Adrenal gland (tissue), 12 donors: ENCODE measurements around the gene CMIP. TPM values are rescaled to one million over a fixed set of nuclear protein-coding genes. Genes with fewer than 3 reads are reported as not detected.
"Not testable (repeated sequence)": the region's sequence is repeated elsewhere in the genome, so short reads cannot be mapped to it uniquely, and the experiment has no call there.

Experiments used
- DNase-seq, 7 donors: peaks; one replicate each; pipeline ENCODE4 v3.0.0-alpha.2; 2019 to 2020
- H3K27ac ChIP-seq, 5 donors: fragments of 200-600 bp; sonication (generic) in 4 of 5; 1 replicate in 3 of 5; 2 replicates in 2 of 5; pipeline versions ENCODE4 v1.5.1 to v1.8.0; 2016 to 2020; ENCODE audit warnings: mild to moderate bottlenecking in 1 of 5
- H3K27me3 ChIP-seq: fragments of 200-600 bp; 2 replicates; pipeline ENCODE4 v1.8.0; 2021
- H3K36me3 ChIP-seq, 2 donors: fragments of 200-600 bp; replicated peaks in 1 of 2; 1 replicate in 1 of 2; 2 replicates in 1 of 2; pipeline versions ENCODE4 v1.5.1 to v1.8.0; 2018 to 2022
- H3K4me1 ChIP-seq, 2 donors: fragments of 200-600 bp; replicated peaks in 1 of 2; 1 replicate in 1 of 2; 2 replicates in 1 of 2; pipeline versions ENCODE4 v1.5.1 to v1.8.0; 2018 to 2021
- H3K4me3 ChIP-seq, 4 donors: fragments of 200-600 bp; sonication (generic) in 3 of 4; one replicate each; pipeline ENCODE4 v1.5.1; 2016 to 2018
- H3K9me3 ChIP-seq, 3 donors: fragments of 200-600 bp; sonication (generic) in 1 of 3; replicated peaks in 1 of 3; 1 replicate in 2 of 3; 2 replicates in 1 of 3; pipeline versions ENCODE4 v1.5.1 to v1.8.0; 2016 to 2021
- CTCF ChIP-seq, 6 experiments: fragments of 450-650 bp in 4 of 6; fragments of 200-600 bp in 2 of 6; sonication (generic) in 1 of 6; IDR thresholded peaks; 1 replicate in 5 of 6; 2 replicates in 1 of 6; pipeline versions ENCODE4 v1.5.1 to v1.8.0; 2016 to 2021; ENCODE audit warnings: antibody characterized with exemption in 6 of 6, mild to moderate bottlenecking in 2 of 6, moderate library complexity in 1 of 6
- POLR2A ChIP-seq, 2 donors: fragments of 450-650 bp; IDR thresholded peaks; one replicate each; pipeline ENCODE4 v1.6.1; 2017; ENCODE audit warnings: antibody characterized with exemption in 2 of 2, mild to moderate bottlenecking in 2 of 2, moderate library complexity in 1 of 2
- WGBS, 4 donors: extraction: QIAGEN DNeasy Blood & Tissue Kit in 2 of 4; methylation state at CpG; one replicate each; pipeline versions ENCODE4 v1.1.5 to v1.1.7; 2013 to 2017; 5-methylcytosine and 5-hydroxymethylcytosine counted together
- intact Hi-C, 2 donors: fragments of 100-400 bp; cut with DNase I; formaldehyde crosslinking; loops; one replicate each; pipeline versions ENCODE4 v1.14.1 to v1.15.0; 2022 to 2023
- polyA plus RNA-seq, 3 donors: library from polyadenylated mRNA; stranded (reverse); fragments of 200-250 nt in 2 of 3; fragments of 350-450 nt in 1 of 3; fragmentation: Illumina TruSeq in 1 of 3; extraction: RNeasy Lipid Tissue Mini Kit (QIAGEN cat#74804) in 1 of 3; gene quantifications; one replicate each; pipeline ENCODE4 v1.2.3, GENCODE V29; 2013 to 2014
- total RNA-seq, 9 donors: library from RNA; depleted of rRNA in 4 of 9; stranded (reverse); fragments of >200 nt in 4 of 9; fragments of 120-200 nt in 1 of 9; fragmentation: NEBNext Ultra II Directional in 1 of 9; extraction: Animal tissue kit (Norgen Biotek cat#: 25700) in 1 of 9; gene quantifications; one replicate each; pipeline versions ENCODE4 v1.1.0 to v1.2.4, GENCODE V29; 2013 to 2023
- donor health status: healthy with polysubstance abuse.
- donor health status: Bipolar disorder and iron deficiency.
- donor health status: DM: yes; HTN: yes; CAD: no.
- donor health status: DM: no; HTN: no; CAD: no.
- donor health status: DM: no; HTN: no; CAD: no.
- donor health status: DM: yes; HTN: yes; CAD: no.

The CMIP gene
- total and polyA plus RNA-seq, 12 donors = 8.1 to 87.9 (median 42.5) TPM

GRCh38 chr16:81684901-81685300 lies 240.3 kb downstream of the CMIP start:
- H3K9me3 ChIP-seq = no peaks in the 10 kb centered on the region
- 87 to 94% (median 90%) methylated on average over 7 to 12 of the region's 12 CpGs for WGBS, 4 donors
- TF ChIP-seq POLR2A (IDR thresholded peaks at IDR 0.05) = no peak
- TF ChIP-seq CTCF (IDR thresholded peaks at IDR 0.05) = no peak
- H3K27ac ChIP-seq = no peak overlapping the region
- no peak for DNase-seq
- intact Hi-C loops = no loop called here
- H3K4me3 ChIP-seq = no peak overlapping the region
- peaks cover 0 to 6% of the 10 kb centered on the region in 2 donors for H3K36me3 ChIP-seq
- no peaks in the 10 kb centered on the region for H3K4me1 ChIP-seq
- no peaks in the 10 kb centered on the region for H3K27me3 ChIP-seq

- Histone ChIP-seq H3K36me3 (peaks cover 0 to 3% of the 10 kb centered on the region in 2 donors), H3K4me1 (no peaks in the 10 kb centered on the region), H3K27me3 (no peaks in the 10 kb centered on the region), H3K4me3 (no peak overlapping the region), H3K27ac (no peak overlapping the region), H3K9me3 (no peaks in the 10 kb centered on the region)
- DNase-seq = peak in 2 of 7 donors; percentile 35 to 66
- intact Hi-C loops = no loop called here
- TF ChIP-seq CTCF (IDR thresholded peaks at IDR 0.05) = no peak
- TF ChIP-seq POLR2A (IDR thresholded peaks at IDR 0.05) = no peak
- 78 to 84% (median 79%) methylated on average over 18 to 24 of the region's 24 CpGs for whole genome bisulfite sequencing, 4 donors
Observed at GRCh38 chr16:81686391-81687130, 242.0 kb downstream of the CMIP start.

- 95 to 100% (median 98%) methylated on average over 6 to 7 of the region's 7 CpGs for WGBS, 4 donors
- Histone ChIP-seq H3K36me3 (peaks cover 0 to 5% of the 10 kb centered on the region in 2 donors), H3K27ac (no peak overlapping the region), H3K9me3 (no peaks in the 10 kb centered on the region), H3K27me3 (no peaks in the 10 kb centered on the region), H3K4me3 (no peak overlapping the region), H3K4me1 (no peaks in the 10 kb centered on the region)
- TF ChIP-seq CTCF (IDR thresholded peaks at IDR 0.05) (no peak), POLR2A (IDR thresholded peaks at IDR 0.05) (no peak)
- intact Hi-C loops = no loop called here
- DNase-seq = no peak
Observed at GRCh38 chr16:81687131-81687456, 242.5 kb downstream of the CMIP start.

GRCh38 chr16:81688182-81688581 lies 243.6 kb downstream of the CMIP start:
- TF ChIP-seq CTCF (IDR thresholded peaks at IDR 0.05) (no peak), POLR2A (IDR thresholded peaks at IDR 0.05) (no peak)
- 34 to 80% (median 55%) methylated on average over 1 to 7 of the region's 7 CpGs for WGBS, 4 donors
- Histone ChIP-seq H3K9me3 (no peaks in the 10 kb centered on the region), H3K27me3 (no peaks in the 10 kb centered on the region), H3K36me3 (peaks cover 0 to 16% of the 10 kb centered on the region in 2 donors), H3K4me1 (no peaks in the 10 kb centered on the region), H3K4me3 (no peak overlapping the region), H3K27ac (no peak overlapping the region)
- intact Hi-C loops = no loop called here
- no peak for DNase-seq

- H3K36me3 ChIP-seq = peaks cover 0 to 23% of the 10 kb centered on the region in 2 donors
- DNase-seq, H3K27me3 ChIP-seq, H3K9me3 ChIP-seq, H3K4me3 ChIP-seq, H3K4me1 ChIP-seq, H3K27ac ChIP-seq, intact Hi-C loops: not testable (repeated sequence)
- WGBS, 4 donors = 76 to 93% (median 83%) methylated on average over 5 of the region's 5 CpGs
Observed at GRCh38 chr16:81688839-81689238, 244.2 kb downstream of the CMIP start.
